ENCODE measurements around the gene ELK3.

Gene ELK3

DNA sequence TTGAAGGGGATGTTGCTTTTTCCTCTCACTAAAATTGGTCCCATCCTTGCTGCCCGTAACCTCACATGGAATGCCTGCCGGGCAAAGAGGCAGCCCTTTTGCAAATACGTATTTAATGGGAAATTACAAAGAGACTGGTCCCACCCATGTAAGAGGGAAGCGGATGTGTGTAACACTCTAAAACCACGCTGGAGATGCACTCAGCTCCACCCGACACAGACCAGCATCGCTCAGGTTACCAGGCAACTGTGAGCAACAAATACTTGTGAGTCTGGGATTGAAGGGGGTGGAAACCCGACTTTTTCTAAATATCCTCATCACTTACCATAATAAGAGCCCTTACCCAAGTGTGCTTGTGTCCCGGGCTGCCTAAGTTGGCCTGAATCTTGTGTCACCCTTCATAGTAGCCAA lies 47.7 kb downstream of the ELK3 start:
- Histone ChIP-seq H3K9ac (ENCODE audit: low read length) (no peak overlapping the region), H3K27ac (ENCODE audit: low read depth, low read length) (no peak overlapping the region), H3K4me3 (ENCODE audit: insufficient read depth, low read length, poor library complexity, severe bottlenecking) (no peak overlapping the region), H3K79me2 (ENCODE audit: insufficient read depth, low read length) (no peaks in the 10 kb centered on the region), H4K20me1 (ENCODE audit: low read depth, low read length) (no peaks in the 10 kb centered on the region), H3K4me2 (ENCODE audit: low read depth, low read length, poor library complexity, severe bottlenecking) (no peak overlapping the region), H3K27me3 (ENCODE audit: low read length) (no peaks in the 10 kb centered on the region), H3K36me3 (ENCODE audit: low read length) (no peaks in the 10 kb centered on the region), H3K9me3 (ENCODE audit: insufficient read depth, low read length) (no peaks in the 10 kb centered on the region), H3F3A (ENCODE audit: insufficient read depth) (no peaks in the 10 kb centered on the region), H2AFZ (ENCODE audit: low read depth, low read length, severe bottlenecking) (no peak overlapping the region), H3K9me2 (replicated peaks; ENCODE audit: insufficient read depth, low read length) (no peaks in the 10 kb centered on the region)
- TF ChIP-seq, protein P1, sequence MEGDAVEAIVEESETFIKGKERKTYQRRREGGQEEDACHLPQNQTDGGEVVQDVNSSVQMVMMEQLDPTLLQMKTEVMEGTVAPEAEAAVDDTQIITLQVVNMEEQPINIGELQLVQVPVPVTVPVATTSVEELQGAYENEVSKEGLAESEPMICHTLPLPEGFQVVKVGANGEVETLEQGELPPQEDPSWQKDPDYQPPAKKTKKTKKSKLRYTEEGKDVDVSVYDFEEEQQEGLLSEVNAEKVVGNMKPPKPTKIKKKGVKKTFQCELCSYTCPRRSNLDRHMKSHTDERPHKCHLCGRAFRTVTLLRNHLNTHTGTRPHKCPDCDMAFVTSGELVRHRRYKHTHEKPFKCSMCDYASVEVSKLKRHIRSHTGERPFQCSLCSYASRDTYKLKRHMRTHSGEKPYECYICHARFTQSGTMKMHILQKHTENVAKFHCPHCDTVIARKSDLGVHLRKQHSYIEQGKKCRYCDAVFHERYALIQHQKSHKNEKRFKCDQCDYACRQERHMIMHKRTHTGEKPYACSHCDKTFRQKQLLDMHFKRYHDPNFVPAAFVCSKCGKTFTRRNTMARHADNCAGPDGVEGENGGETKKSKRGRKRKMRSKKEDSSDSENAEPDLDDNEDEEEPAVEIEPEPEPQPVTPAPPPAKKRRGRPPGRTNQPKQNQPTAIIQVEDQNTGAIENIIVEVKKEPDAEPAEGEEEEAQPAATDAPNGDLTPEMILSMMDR (IDR thresholded peaks at IDR 0.05; ENCODE audit: insufficient read depth, low read length, poor library complexity, severe bottlenecking), result no peak
- TF ChIP-seq EZH2phosphoT487 (conservative IDR thresholded peaks at IDR 0.05; ENCODE audit: low read length), result no peak

DNA sequence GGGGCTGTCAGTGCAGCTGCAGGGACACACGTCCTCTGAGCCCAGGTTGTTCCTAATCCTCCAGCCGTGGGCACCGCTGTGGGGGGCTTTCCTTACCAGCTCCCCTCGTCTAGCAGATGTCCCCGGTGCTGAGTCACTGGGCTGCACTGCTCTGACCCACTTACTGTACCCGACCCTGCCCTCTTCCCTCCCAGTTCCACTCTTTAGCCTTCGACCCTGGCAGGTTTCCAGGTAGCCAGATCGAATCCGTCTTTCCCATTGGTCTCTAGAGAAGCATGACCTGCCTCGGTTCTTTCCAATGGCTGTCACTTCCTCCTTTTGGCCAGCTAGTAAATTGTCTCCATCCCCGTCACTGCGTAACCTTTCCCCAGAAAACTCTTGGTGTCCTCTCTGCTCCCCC lies 48.4 kb downstream of the ELK3 start:
- no peaks in the 10 kb centered on the region for H3K79me2 ChIP-seq (ENCODE audit: insufficient read depth, low read length)
- no peak overlapping the region for H2AFZ ChIP-seq (ENCODE audit: low read depth, low read length, severe bottlenecking)
- no peaks in the 10 kb centered on the region for H3K9me3 ChIP-seq (ENCODE audit: insufficient read depth, low read length)
- TF ChIP-seq, protein P1 (IDR thresholded peaks at IDR 0.05; ENCODE audit: insufficient read depth, low read length, poor library complexity, severe bottlenecking), result no peak
- no peak for TF ChIP-seq EZH2phosphoT487 (conservative IDR thresholded peaks at IDR 0.05; ENCODE audit: low read length)
- no peaks in the 10 kb centered on the region for H3K36me3 ChIP-seq (ENCODE audit: low read length)
- H3K4me3 ChIP-seq (ENCODE audit: insufficient read depth, low read length, poor library complexity, severe bottlenecking), result no peak overlapping the region
- H4K20me1 ChIP-seq (ENCODE audit: low read depth, low read length), result no peaks in the 10 kb centered on the region
- no peaks in the 10 kb centered on the region for H3K9me2 ChIP-seq (replicated peaks; ENCODE audit: insufficient read depth, low read length)
- no peak overlapping the region for H3K9ac ChIP-seq (ENCODE audit: low read length)
- H3K4me2 ChIP-seq (ENCODE audit: low read depth, low read length, poor library complexity, severe bottlenecking), result no peak overlapping the region
- no peaks in the 10 kb centered on the region for H3K27me3 ChIP-seq (ENCODE audit: low read length)
- H3K27ac ChIP-seq (ENCODE audit: low read depth, low read length), result no peak overlapping the region
- H3F3A ChIP-seq (ENCODE audit: insufficient read depth), result no peaks in the 10 kb centered on the region

- no peaks in the 10 kb centered on the region for H4K20me1 ChIP-seq (ENCODE audit: low read depth, low read length)
- TF ChIP-seq EZH2phosphoT487 (conservative IDR thresholded peaks at IDR 0.05; ENCODE audit: low read length), result no peak
- TF ChIP-seq, protein P1 (IDR thresholded peaks at IDR 0.05; ENCODE audit: insufficient read depth, low read length, poor library complexity, severe bottlenecking), result no peak
- no peaks in the 10 kb centered on the region for H3F3A ChIP-seq (ENCODE audit: insufficient read depth)
- no peaks in the 10 kb centered on the region for H3K9me3 ChIP-seq (ENCODE audit: insufficient read depth, low read length)
- no peak overlapping the region for H2AFZ ChIP-seq (ENCODE audit: low read depth, low read length, severe bottlenecking)
- no peaks in the 10 kb centered on the region for H3K79me2 ChIP-seq (ENCODE audit: insufficient read depth, low read length)
- H3K4me2 ChIP-seq (ENCODE audit: low read depth, low read length, poor library complexity, severe bottlenecking), result no peak overlapping the region
- no peaks in the 10 kb centered on the region for H3K27me3 ChIP-seq (ENCODE audit: low read length)
- H3K4me3 ChIP-seq (ENCODE audit: insufficient read depth, low read length, poor library complexity, severe bottlenecking), result no peak overlapping the region
- H3K27ac ChIP-seq (ENCODE audit: low read depth, low read length), result no peak overlapping the region
- H3K9me2 ChIP-seq (replicated peaks; ENCODE audit: insufficient read depth, low read length), result no peaks in the 10 kb centered on the region
- no peak overlapping the region for H3K9ac ChIP-seq (ENCODE audit: low read length)
- no peaks in the 10 kb centered on the region for H3K36me3 ChIP-seq (ENCODE audit: low read length)
Observed at GRCh38 chr12:96244826-96245225, 50.7 kb downstream of the ELK3 start.
